Fibroblast of villous mesenchyme (primary cell): Measurements from ENCODE around the gene ATP4A. TPM values are rescaled to one million over a fixed set of nuclear protein-coding genes. Genes with fewer than 3 reads are reported as not detected.

Experiments
- DNase-seq: peaks from one replicate; pipeline ENCODE4 v3.0.0-alpha.2; 2010; ENCODE audit warnings: low read depth
- H3K4me3 ChIP-seq: 2 replicates; pipeline ENCODE4 v1.5.1; 2011; ENCODE audit warnings: low read depth, mild to moderate bottlenecking, low read length
- total RNA-seq: library from RNA; depleted of rRNA; stranded (reverse); fragments of >200 nt; gene quantifications from 2 replicates; pipeline ENCODE4 v1.2.3, GENCODE V29; 2012
- TF ChIP-seq, protein P1 (sequence below): IDR thresholded peaks from 2 replicates; pipeline ENCODE4 v1.5.1; 2012; ENCODE audit warnings: low read depth, mild to moderate bottlenecking, low read length; ENCODE audit not compliant: insufficient read depth

ATP4A gene
- total RNA-seq, 1 donor = not detected

DNA sequence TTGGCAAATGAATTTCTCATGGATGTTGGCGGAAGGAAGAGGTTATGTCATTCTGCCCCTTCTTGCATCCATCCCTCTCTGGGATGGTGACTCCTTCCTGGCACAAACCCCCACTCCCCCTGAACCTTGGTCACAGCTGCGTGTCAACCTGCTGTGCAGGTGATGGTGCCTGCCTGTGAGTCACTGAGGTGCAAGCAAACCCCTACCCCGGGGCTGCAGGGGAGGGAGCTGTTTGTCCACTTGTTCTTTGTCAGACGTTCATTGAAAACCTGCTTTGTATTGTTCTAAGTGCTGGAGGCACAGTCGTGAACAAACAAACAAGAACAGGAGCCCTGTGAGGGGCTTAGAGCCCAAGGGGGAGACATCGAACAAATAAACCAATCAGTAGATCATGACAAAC lies 32.2 kb downstream of the ATP4A start:
- DNase-seq = no peak
- TF ChIP-seq, protein P1, sequence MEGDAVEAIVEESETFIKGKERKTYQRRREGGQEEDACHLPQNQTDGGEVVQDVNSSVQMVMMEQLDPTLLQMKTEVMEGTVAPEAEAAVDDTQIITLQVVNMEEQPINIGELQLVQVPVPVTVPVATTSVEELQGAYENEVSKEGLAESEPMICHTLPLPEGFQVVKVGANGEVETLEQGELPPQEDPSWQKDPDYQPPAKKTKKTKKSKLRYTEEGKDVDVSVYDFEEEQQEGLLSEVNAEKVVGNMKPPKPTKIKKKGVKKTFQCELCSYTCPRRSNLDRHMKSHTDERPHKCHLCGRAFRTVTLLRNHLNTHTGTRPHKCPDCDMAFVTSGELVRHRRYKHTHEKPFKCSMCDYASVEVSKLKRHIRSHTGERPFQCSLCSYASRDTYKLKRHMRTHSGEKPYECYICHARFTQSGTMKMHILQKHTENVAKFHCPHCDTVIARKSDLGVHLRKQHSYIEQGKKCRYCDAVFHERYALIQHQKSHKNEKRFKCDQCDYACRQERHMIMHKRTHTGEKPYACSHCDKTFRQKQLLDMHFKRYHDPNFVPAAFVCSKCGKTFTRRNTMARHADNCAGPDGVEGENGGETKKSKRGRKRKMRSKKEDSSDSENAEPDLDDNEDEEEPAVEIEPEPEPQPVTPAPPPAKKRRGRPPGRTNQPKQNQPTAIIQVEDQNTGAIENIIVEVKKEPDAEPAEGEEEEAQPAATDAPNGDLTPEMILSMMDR = no peak
- H3K4me3 ChIP-seq = no peak overlapping the region

DNA sequence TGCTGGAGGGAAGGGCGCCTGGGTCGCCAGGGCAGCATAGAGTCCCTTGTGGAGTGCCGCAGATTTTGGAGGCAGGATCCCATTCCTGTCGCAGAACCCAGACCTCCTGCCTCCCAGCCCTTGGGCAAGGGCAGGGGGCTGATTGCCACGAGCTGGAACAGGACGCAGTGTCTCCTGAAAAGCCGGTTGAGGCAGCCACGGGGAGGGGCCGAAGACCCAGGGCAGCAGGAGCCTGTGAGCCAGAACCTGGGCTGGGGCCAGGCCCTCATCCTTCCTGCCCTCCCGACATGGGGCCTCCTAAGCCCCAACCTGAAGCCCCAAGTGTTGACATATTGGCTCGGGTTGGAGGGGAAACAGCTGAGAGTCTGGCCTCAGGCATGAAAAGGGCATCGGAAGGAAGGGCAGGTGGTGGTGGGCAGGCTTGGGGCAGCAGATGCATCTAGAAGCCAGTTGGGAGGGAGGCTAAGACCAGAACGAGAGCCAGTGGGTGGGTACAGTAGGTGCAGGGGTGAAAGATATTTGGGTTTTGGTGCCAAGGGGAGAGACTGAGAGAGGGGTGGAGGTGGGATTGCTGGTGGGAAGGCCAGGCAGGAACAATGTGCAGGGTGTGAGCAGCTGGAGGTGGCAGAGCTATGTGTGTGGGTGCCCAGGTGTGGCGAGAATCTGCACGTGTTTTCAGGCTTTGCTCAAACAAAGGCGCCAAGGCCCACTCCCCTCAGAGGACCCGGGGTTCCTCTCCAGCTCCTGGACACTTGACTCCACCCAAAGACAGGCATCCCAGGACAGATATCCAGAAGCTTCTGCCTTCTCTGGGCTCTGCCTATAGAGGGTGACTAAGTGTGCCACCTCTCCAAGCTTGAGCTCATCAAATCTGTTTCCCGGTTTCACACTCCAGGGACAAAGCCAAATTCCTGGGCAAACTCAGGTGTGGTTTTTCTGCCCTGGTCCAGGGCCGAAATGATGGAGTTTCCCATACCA lies 33.9 kb downstream of the ATP4A start:
- TF ChIP-seq, protein P1 = no peak
- no peak for DNase-seq

DNA sequence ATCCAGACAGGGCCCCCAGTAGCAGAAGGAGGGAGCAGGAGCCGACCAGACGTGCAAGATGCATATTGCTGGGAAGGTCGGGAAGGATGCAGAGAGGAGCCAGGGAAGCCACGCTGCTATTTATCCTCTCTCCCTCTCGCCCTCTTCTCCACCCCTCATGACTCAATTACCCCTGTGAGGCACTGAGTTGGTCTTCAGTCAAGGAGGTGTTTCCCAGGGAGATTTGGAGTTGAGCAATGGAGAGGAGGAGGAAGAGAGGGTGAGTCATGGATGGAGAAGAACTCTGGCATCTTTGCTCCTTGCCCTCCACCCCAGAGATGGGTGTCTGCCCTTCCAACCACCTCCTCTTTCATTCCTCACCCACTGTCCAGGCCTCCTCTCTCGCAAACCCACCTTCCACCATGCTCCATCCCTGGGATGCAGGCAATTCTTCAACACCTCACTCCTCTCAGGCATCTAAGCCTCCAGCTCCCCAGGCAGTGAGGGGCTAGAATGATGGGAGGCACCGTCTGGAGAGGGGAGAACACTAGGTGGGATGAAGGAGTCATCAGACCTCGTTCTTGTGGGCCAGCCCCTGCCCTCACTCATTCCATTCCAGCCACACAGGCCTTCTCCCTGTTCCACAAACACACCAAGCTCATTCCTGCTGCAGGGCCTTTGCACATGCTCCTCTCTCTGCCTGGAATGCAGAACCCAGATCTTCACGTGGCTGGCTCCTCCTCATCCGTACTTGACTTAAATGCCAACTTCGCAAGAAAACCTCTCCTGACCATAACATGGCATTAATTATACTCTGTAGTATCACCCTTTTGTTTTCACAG lies 35.0 kb downstream of the ATP4A start, which contains the start of gene SBSN:
SBSN (minus strand) TSS at position 94 of the 821 bp plus-strand sequence; CDS start at position 64, 30 bp downstream.
- H3K4me3 ChIP-seq = no peak within 1 kb of the TSS
- TF ChIP-seq, protein P1 = no peak
- DNase-seq = peak; percentile 42

More for the DNA sequence above, 33.9 kb downstream of the ATP4A start:
- no peak overlapping the region for H3K4me3 ChIP-seq

DNA sequence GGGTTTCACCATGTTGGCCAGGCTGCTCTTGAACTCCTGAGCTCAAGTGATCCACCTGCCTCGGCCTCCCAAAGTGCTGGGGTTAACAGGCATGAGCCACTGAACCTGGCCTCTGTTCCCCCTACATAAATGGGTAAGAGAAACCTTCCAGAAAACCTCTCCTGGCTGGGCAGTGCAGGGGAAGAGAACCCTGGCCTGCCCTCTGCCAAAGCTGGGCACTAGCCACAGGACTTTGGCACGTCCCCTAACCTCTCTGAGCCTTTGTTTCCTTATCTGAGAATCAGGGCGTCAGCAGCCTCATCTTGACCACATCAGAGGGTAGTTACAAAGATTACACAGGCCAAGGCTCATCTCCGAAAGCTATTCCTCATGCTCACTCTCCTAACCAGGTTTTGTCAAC lies 37.6 kb downstream of the ATP4A start:
- no peak for DNase-seq
- H3K4me3 ChIP-seq = no peak overlapping the region
- TF ChIP-seq, protein P1 = no peak

DNA sequence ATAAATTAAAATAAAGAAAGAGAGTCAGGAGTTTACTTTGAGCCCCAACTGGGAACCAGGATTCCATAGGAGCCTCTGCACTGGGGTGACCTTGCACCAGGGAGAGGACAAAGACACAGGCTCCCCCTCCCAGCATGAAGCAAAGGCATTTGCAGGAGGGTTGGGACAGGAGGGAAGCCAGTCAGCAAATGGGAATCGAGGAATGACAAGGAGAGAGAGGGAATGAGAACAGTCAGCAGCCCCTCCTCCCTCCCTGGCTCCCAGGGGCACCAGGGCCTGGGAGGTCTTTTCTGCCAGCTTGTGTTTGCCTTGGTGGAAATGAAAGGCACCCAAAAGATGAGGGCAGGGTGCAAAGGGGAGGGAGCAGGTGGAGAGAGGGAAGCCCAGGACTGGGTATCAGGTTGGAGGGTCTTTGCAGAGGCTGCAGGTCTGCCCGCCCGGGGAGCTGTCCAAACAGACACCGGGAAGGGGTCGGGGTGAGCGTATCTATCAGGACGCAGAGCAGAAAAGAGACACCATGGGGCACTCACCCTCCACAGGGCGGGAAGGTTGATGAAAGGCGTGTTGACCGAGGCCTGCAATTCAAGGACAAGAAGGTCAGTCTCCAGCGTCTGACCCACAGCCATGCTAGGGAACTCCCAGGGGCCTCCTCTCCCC lies 39.1 kb downstream of the ATP4A start:
- DNase-seq = no peak
- H3K4me3 ChIP-seq = no peak overlapping the region
- TF ChIP-seq, protein P1 = no peak

DNA sequence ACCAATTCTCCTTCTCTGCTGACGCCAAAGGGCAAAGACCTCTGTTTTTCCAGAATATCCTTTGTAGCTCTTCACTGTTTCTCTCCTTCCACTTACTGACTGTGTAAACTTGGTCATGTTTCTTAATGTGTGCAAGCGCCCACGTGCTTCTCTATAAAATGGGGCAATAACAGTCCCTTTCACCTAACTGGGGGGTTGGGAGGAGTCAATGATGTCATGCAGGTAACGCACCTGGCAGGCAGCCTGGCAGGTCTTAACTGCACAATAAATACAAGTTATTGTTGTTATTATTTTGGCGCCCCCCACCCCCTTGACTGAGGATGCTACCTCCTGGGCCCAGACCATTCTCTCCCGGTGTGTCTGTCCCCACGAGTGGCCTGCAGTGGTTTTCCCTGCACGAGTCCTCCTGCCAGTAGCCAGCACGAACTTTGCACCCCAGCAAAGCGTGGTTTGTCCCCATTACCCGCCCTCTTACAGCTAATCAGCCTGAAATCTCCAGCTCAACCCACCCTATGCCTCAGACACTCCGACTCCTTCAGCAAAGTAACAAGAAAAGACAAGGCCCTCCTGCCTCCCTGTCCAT lies 40.6 kb downstream of the ATP4A start:
- TF ChIP-seq, protein P1 = no peak
- no peak overlapping the region for H3K4me3 ChIP-seq
- DNase-seq = no peak
